Psoas muscle (tissue), 8 donors: ENCODE data around the gene PACC1. TPM values are rescaled to one million over a fixed set of nuclear protein-coding genes. Genes with fewer than 3 reads are reported as not detected.

Experiments
- ATAC-seq, 4 donors: fragments of 200-7000 bp; cut with Tn5 transposase; one replicate each; pipeline ENCODE4 v1.9.1; 2020; ENCODE audit warnings: moderate library complexity in 3 of 4, mild to moderate bottlenecking in 2 of 4
- DNase-seq, 2 donors: peaks; one replicate each; pipeline ENCODE4 v3.0.0-alpha.2; 2020
- H3K27ac ChIP-seq: fragments of 200-600 bp; one replicate; pipeline ENCODE4 v1.8.0; 2022
- H3K27me3 ChIP-seq, 3 donors: fragments of 200-600 bp in 1 of 3; one replicate each; pipeline versions ENCODE4 v1.6.1 to v1.8.0; 2013 to 2022; ENCODE audit warnings: low read length in 2 of 3, mild to moderate bottlenecking in 2 of 3, moderate library complexity in 1 of 3; ENCODE audit not compliant: insufficient read depth in 3 of 3
- H3K36me3 ChIP-seq, 2 donors: fragments of 200-600 bp in 1 of 2; one replicate each; pipeline versions ENCODE4 v1.6.1 to v1.8.0; 2013 to 2022; ENCODE audit warnings: low read depth in 1 of 2, mild to moderate bottlenecking in 1 of 2, moderate library complexity in 1 of 2; ENCODE audit not compliant: insufficient read depth in 1 of 2
- H3K4me1 ChIP-seq: fragments of 200-600 bp; one replicate; pipeline ENCODE4 v1.8.0; 2022
- H3K4me3 ChIP-seq: fragments of 200-600 bp; one replicate; pipeline ENCODE4 v1.8.0; 2022; ENCODE audit warnings: mild to moderate bottlenecking
- H3K9me3 ChIP-seq: fragments of 200-600 bp; one replicate; pipeline ENCODE4 v1.8.0; 2022
- WGBS, 3 donors: extraction: QIAGEN DNeasy Blood & Tissue Kit; methylation state at CpG; one replicate each; pipeline versions ENCODE4 v1.1.6 to v1.1.7; 2013; 5-methylcytosine and 5-hydroxymethylcytosine counted together
- intact Hi-C, 2 donors: fragments of 100-400 bp; cut with DNase I; formaldehyde crosslinking; loops; one replicate each; pipeline versions ENCODE4 v1.11.0 to v1.14.2; 2022
- polyA plus RNA-seq, 3 donors: library from polyadenylated mRNA; stranded (reverse); fragments of 200-250 nt; gene quantifications; one replicate each; pipeline ENCODE4 v1.2.3, GENCODE V29; 2013
- total RNA-seq, 4 donors: library from RNA; stranded (reverse); fragmentation: NEBNext Ultra II Directional in 2 of 4; extraction: Animal tissue kit (Norgen Biotek cat#: 25700) in 2 of 4; gene quantifications; one replicate each; pipeline versions ENCODE4 v1.2.1 to v1.2.4, GENCODE V29; 2021 to 2023
- TF ChIP-seq, protein P1 (sequence below): fragments of 200-600 bp; IDR thresholded peaks from one replicate; pipeline ENCODE4 v1.8.0; 2022; ENCODE audit warnings: antibody characterized with exemption
- donor health status: healthy with polysubstance abuse.
- donor health status: DM: no; HTN: no; CAD: no; lungs with moderate emphysema.
- donor health status: Bipolar disorder and iron deficiency.
- donor health status: healthy.
- donor health status: DM: yes; HTN: yes; CAD: no.
- donor health status: DM: no; HTN: no; CAD: no.
- donor health status: DM: no; HTN: no; CAD: no.
- donor health status: DM: yes; HTN: yes; CAD: no.

Gene PACC1
- total and polyA plus RNA-seq, 7 donors, result 1.1 to 5.6 (median 2.3) TPM

- Histone ChIP-seq H3K4me3 (peak overlapping the region; percentile 89), H3K4me1 (peaks cover 3% of the 10 kb centered on the region), H3K27ac (peak overlapping the region; percentile 31), H3K27me3 (no peaks in the 10 kb centered on the region), H3K36me3 (peaks cover 0 to 12% of the 10 kb centered on the region in 2 donors), H3K9me3 (no peaks in the 10 kb centered on the region)
- WGBS, 3 donors, result 66 to 72% (median 71%) methylated on average over 13 of the region's 13 CpGs
- intact Hi-C loops, result no loop called here
- DNase-seq, result no peak
- TF ChIP-seq, protein P1, sequence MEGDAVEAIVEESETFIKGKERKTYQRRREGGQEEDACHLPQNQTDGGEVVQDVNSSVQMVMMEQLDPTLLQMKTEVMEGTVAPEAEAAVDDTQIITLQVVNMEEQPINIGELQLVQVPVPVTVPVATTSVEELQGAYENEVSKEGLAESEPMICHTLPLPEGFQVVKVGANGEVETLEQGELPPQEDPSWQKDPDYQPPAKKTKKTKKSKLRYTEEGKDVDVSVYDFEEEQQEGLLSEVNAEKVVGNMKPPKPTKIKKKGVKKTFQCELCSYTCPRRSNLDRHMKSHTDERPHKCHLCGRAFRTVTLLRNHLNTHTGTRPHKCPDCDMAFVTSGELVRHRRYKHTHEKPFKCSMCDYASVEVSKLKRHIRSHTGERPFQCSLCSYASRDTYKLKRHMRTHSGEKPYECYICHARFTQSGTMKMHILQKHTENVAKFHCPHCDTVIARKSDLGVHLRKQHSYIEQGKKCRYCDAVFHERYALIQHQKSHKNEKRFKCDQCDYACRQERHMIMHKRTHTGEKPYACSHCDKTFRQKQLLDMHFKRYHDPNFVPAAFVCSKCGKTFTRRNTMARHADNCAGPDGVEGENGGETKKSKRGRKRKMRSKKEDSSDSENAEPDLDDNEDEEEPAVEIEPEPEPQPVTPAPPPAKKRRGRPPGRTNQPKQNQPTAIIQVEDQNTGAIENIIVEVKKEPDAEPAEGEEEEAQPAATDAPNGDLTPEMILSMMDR, result no peak
- no peak for ATAC-seq
Observed at GRCh38 chr1:212415107-212415841, 588 bp upstream of the PACC1 start.

GRCh38 chr1:212413902-212414327 is 771 bp downstream of the PACC1 start:
- no peak overlapping the region for H3K27ac ChIP-seq
- H3K4me3 ChIP-seq, result peak overlapping the region; percentile 89
- no peaks in the 10 kb centered on the region for H3K27me3 ChIP-seq
- ATAC-seq, result peak; percentile 2 to 69 (median 44)
- intact Hi-C loops, result no loop called here
- TF ChIP-seq, protein P1, result no peak
- no peak for DNase-seq
- H3K4me1 ChIP-seq, result peaks cover 3% of the 10 kb centered on the region
- no peaks in the 10 kb centered on the region for H3K9me3 ChIP-seq
- WGBS, 3 donors, result 16 to 18% (median 18%) methylated on average over 21 of the region's 21 CpGs
- H3K36me3 ChIP-seq, result peaks cover 0 to 26% of the 10 kb centered on the region in 2 donors

- Histone ChIP-seq H3K36me3 (peaks cover 0 to 26% of the 10 kb centered on the region in 2 donors), H3K4me3 (no peak overlapping the region), H3K27ac (no peak overlapping the region), H3K27me3 (no peaks in the 10 kb centered on the region), H3K9me3 (no peaks in the 10 kb centered on the region), H3K4me1 (peaks cover 3% of the 10 kb centered on the region)
- 90 to 94% (median 90%) methylated on average over 3 of the region's 3 CpGs for WGBS, 3 donors
- DNase-seq, result no peak
- ATAC-seq, result no peak
- intact Hi-C loops, result no loop called here
- TF ChIP-seq, protein P1, result no peak
Observed at GRCh38 chr1:212412374-212412773, 2.3 kb downstream of the PACC1 start.

DNA sequence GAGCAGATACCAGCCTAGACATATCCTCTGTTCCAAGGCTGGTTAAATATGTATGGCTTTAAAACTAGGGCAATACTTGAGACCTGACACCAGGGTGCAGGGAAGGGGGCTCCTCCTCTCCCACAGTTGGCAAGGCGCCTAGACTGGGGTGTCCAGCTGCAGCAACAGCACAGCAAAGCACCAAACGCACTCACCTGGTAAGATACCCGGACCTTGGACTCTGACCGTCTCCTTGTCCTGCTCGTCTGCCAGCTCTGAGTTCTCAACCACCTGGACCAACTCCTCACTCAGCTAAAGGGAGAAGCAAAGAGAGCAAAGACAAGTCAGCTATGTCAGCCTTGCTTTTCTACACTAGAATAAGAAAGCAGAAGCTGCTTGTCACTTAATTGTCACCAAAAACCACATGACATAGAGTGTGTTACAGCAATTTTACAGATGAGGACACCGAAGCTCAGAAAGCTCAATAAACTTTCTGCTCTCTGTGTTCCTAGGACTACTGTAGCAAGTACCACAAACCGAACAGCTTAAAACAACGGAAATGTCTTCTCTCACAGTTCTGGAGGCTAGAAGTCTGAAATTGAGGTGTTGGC is 4.4 kb downstream of the PACC1 start:
- peaks cover 3% of the 10 kb centered on the region for H3K4me1 ChIP-seq
- H3K27ac ChIP-seq, result no peak overlapping the region
- 92 to 95% (median 94%) methylated on average over 8 of the region's 8 CpGs for WGBS, 3 donors
- no peaks in the 10 kb centered on the region for H3K9me3 ChIP-seq
- no peak for ATAC-seq
- no peaks in the 10 kb centered on the region for H3K27me3 ChIP-seq
- DNase-seq, result no peak
- intact Hi-C loops, result no loop called here
- TF ChIP-seq, protein P1, result no peak
- H3K4me3 ChIP-seq, result no peak overlapping the region
- H3K36me3 ChIP-seq, result peaks cover 0 to 26% of the 10 kb centered on the region in 2 donors
